GM18909 (cell line): ENCODE measurements around the gene IER5L.
"Not testable (repeated sequence)": the region's sequence is repeated elsewhere in the genome, so short reads cannot be mapped to it uniquely, and the experiment has no call there.

Experiments used
- ATAC-seq: cut with Tn5 transposase; IDR thresholded peaks from one replicate; pipeline ENCODE4 v1.9.1; 2021; ENCODE audit warnings: mild to moderate bottlenecking; ENCODE audit not compliant: unreplicated experiment, poor library complexity

Gene IER5L

GRCh38 chr9:129204840-129205239, 26.8 kb upstream of the IER5L start:
- ATAC-seq, result no peak

- no peak for ATAC-seq
These were observed 25.5 kb upstream of the IER5L start for GRCh38 chr9:129203556-129203909.

- peak; percentile 88 for ATAC-seq
These were observed 24.8 kb upstream of the IER5L start for GRCh38 chr9:129202613-129203555.

- no peak for ATAC-seq
These were observed 23.8 kb upstream of the IER5L start for GRCh38 chr9:129201866-129202265.

- no peak for ATAC-seq
These were observed 23.2 kb upstream of the IER5L start for GRCh38 chr9:129201289-129201688.

GRCh38 chr9:129200255-129200654, 22.2 kb upstream of the IER5L start:
- ATAC-seq, result no peak

GRCh38 chr9:129199044-129199435, 21.0 kb upstream of the IER5L start:
- no peak for ATAC-seq

GRCh38 chr9:129198319-129199043, 20.4 kb upstream of the IER5L start:
- ATAC-seq, result no peak

GRCh38 chr9:129197978-129198318, 19.9 kb upstream of the IER5L start:
- no peak for ATAC-seq

GRCh38 chr9:129197045-129197444, 19.0 kb upstream of the IER5L start:
- not testable (repeated sequence) for ATAC-seq

GRCh38 chr9:129195606-129196005, 17.5 kb upstream of the IER5L start:
- ATAC-seq, result no peak

- no peak for ATAC-seq
These were observed 16.2 kb upstream of the IER5L start for GRCh38 chr9:129194221-129194620.

GRCh38 chr9:129193655-129194054, 15.6 kb upstream of the IER5L start:
- no peak for ATAC-seq

- ATAC-seq, result no peak
These were observed 13.2 kb upstream of the IER5L start for GRCh38 chr9:129191234-129191633.

- not testable (repeated sequence) for ATAC-seq
These were observed 11.9 kb upstream of the IER5L start for GRCh38 chr9:129189971-129190370.

- ATAC-seq, result no peak
These were observed 9.0 kb upstream of the IER5L start for GRCh38 chr9:129187042-129187441.

- no peak for ATAC-seq
These were observed 7.9 kb upstream of the IER5L start for GRCh38 chr9:129185991-129186390.

GRCh38 chr9:129185402-129185801, 7.3 kb upstream of the IER5L start:
- no peak for ATAC-seq

- ATAC-seq, result no peak
These were observed 6.6 kb upstream of the IER5L start for GRCh38 chr9:129184596-129185122.

GRCh38 chr9:129184219-129184524, 6.1 kb upstream of the IER5L start:
- ATAC-seq, result no peak

- no peak for ATAC-seq
These were observed 5.6 kb upstream of the IER5L start for GRCh38 chr9:129183495-129184218.
